ENCODE measurements around the gene TCAF2.
"Not testable (repeated sequence)": the region's sequence is repeated elsewhere in the genome, so short reads cannot be mapped to it uniquely, and the experiment has no call there.

DNA sequence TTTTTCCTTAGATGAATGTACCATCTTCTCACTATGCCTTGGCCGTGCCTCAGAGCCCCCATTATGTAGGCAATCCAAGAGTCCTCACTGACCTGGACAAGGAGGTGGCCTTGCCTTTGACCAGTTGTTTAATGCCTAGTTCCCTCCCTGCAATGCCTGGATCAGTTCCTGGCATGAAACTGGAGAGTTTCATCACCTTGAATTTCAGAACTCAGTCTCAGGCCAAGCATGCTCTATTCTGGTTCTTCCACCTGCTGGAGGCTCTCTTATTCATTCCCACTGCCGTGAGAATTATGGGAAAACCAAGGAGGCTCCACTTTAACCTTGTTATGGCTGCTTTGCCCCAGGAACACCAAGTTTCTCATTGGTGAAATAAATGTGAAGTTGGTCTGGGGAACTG is 17.2 kb upstream of the TCAF2 start:
- TF ChIP-seq CTCF (IDR thresholded peaks at IDR 0.05; ENCODE audit: low read depth, low read length, missing input control); HNF4A (conservative IDR thresholded peaks at IDR 0.05); FOXA1 (IDR thresholded peaks at IDR 0.05); REST (IDR thresholded peaks at IDR 0.05); RAD21 (IDR thresholded peaks at IDR 0.05); TAF1 (conservative IDR thresholded peaks at IDR 0.05); YY1 (IDR thresholded peaks at IDR 0.05); SP1 (IDR thresholded peaks at IDR 0.05); GABPA (IDR thresholded peaks at IDR 0.05 in 1 of 2, conservative IDR thresholded peaks at IDR 0.05 in 1 of 2): not testable (repeated sequence)

Data from liver (tissue), 3 donors.